OCI-LY1 (cell line): ENCODE results near the gene CACFD1.

ENCODE experiments used
- H2AFZ ChIP-seq: fragments of 200-600 bp; sonication (generic), shearing (Covaris generic); 2 replicates; pipeline ENCODE4 v1.6.0; 2014; ENCODE audit warnings: antibody characterized with exemption, mild to moderate bottlenecking, low read length
- H3F3A ChIP-seq: fragments of 200-600 bp; sonication (generic), shearing (Covaris generic); 2 replicates; pipeline ENCODE4 v1.6.0; 2014; ENCODE audit warnings: mild to moderate bottlenecking, antibody characterized with exemption, low read length, moderate library complexity; ENCODE audit not compliant: insufficient read depth
- H3K27ac ChIP-seq: fragments of 200-600 bp; sonication (generic); 2 replicates; pipeline ENCODE4 v1.5.1; 2014; ENCODE audit warnings: low read length, mixed run types, mild to moderate bottlenecking, low read depth; ENCODE audit not compliant: poor library complexity, severe bottlenecking
- H3K27me3 ChIP-seq: fragments of 200-600 bp; sonication (generic); 2 replicates; pipeline ENCODE4 v1.6.0; 2014; ENCODE audit warnings: antibody characterized with exemption, mild to moderate bottlenecking, low read length, moderate library complexity; ENCODE audit not compliant: insufficient read depth
- H3K36me3 ChIP-seq: fragments of 200-600 bp; sonication (generic); 2 replicates; pipeline ENCODE4 v1.6.1; 2014; ENCODE audit warnings: mild to moderate bottlenecking, antibody characterized with exemption, low read length, moderate library complexity, mixed read lengths; ENCODE audit not compliant: insufficient read depth
- H3K4me1 ChIP-seq: fragments of 200-600 bp; sonication (generic); 2 replicates; pipeline ENCODE4 v1.5.1; 2014; ENCODE audit warnings: mild to moderate bottlenecking, low read length, moderate library complexity; ENCODE audit not compliant: insufficient read depth, severe bottlenecking
- H3K4me2 ChIP-seq: fragments of 200-600 bp; sonication (generic), shearing (Covaris generic); 2 replicates; pipeline ENCODE4 v1.6.1; 2014; ENCODE audit warnings: low read length
- H3K4me3 ChIP-seq: fragments of 200-600 bp; sonication (generic); 2 replicates; pipeline ENCODE4 v1.5.1; 2014; ENCODE audit warnings: low read length, low read depth, mild to moderate bottlenecking, mixed read lengths; ENCODE audit not compliant: poor library complexity, severe bottlenecking
- H3K79me2 ChIP-seq: fragments of 200-600 bp; shearing (Covaris generic); 2 replicates; pipeline ENCODE4 v1.6.1; 2016; ENCODE audit warnings: mixed run types, low read length, mixed read lengths; ENCODE audit not compliant: insufficient read depth
- H3K9ac ChIP-seq: fragments of 200-600 bp; sonication (generic), shearing (Covaris generic); 2 replicates; pipeline ENCODE4 v1.6.1; 2014; ENCODE audit warnings: mild to moderate bottlenecking, low read length, mixed read lengths
- H3K9me2 ChIP-seq: fragments of 200-600 bp; sonication (generic), shearing (Covaris generic); 2 replicates; pipeline ENCODE4 v1.6.1; 2014; ENCODE audit warnings: low read depth, mild to moderate bottlenecking, low read length, mixed read lengths
- H3K9me3 ChIP-seq: fragments of 200-600 bp; shearing (Covaris generic); 2 replicates; pipeline ENCODE4 v1.6.1; 2014; ENCODE audit warnings: low read length, mixed read lengths
- H4K20me1 ChIP-seq: fragments of 200-600 bp; sonication (generic), shearing (Covaris generic); 2 replicates; pipeline ENCODE4 v1.6.0; 2016; ENCODE audit warnings: mild to moderate bottlenecking, low read length; ENCODE audit not compliant: insufficient read depth
- EZH2 ChIP-seq: fragments of 200-600 bp; sonication (generic), shearing (Covaris generic); IDR thresholded peaks from 2 replicates; pipeline ENCODE4 v1.8.0; 2017; ENCODE audit warnings: borderline replicate concordance, mixed run types, mild to moderate bottlenecking, antibody characterized with exemption, low read length, moderate library complexity, mixed read lengths
- TF ChIP-seq, protein P1 (sequence below): fragments of 200-600 bp; sonication (generic), shearing (Covaris generic); IDR thresholded peaks from 2 replicates; pipeline ENCODE4 v1.5.1; 2017; ENCODE audit warnings: mild to moderate bottlenecking, antibody characterized with exemption, low read length, moderate library complexity, mixed read lengths

Gene CACFD1

DNA sequence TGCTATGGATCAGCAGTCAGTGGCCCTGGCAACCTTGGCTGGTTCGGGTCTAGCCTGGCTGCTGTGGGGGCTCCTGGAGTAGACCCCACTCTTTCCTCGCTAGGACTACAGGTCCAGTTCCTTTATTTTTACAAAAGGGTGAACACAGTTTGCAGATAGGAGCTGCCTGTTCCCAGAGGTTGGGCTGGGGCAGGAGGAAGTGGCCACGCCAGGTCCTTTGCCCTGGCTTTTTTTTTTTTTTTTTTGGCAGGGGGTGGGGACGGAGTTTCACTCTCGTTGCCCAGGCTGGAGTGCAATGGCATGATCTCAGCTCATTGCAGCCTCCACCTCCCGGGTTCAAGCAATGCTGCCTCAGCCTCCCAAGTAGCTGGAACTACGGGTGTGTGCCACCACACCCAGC, 11.2 kb downstream of the CACFD1 start:
- H3K9ac ChIP-seq, result no peak overlapping the region
- no peaks in the 10 kb centered on the region for H3K9me3 ChIP-seq
- no peaks in the 10 kb centered on the region; the same call in 1 of the 2 replicates for H3K27me3 ChIP-seq
- H3K4me3 ChIP-seq, result no peak overlapping the region
- TF ChIP-seq, protein P1, sequence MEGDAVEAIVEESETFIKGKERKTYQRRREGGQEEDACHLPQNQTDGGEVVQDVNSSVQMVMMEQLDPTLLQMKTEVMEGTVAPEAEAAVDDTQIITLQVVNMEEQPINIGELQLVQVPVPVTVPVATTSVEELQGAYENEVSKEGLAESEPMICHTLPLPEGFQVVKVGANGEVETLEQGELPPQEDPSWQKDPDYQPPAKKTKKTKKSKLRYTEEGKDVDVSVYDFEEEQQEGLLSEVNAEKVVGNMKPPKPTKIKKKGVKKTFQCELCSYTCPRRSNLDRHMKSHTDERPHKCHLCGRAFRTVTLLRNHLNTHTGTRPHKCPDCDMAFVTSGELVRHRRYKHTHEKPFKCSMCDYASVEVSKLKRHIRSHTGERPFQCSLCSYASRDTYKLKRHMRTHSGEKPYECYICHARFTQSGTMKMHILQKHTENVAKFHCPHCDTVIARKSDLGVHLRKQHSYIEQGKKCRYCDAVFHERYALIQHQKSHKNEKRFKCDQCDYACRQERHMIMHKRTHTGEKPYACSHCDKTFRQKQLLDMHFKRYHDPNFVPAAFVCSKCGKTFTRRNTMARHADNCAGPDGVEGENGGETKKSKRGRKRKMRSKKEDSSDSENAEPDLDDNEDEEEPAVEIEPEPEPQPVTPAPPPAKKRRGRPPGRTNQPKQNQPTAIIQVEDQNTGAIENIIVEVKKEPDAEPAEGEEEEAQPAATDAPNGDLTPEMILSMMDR, result no peak
- TF ChIP-seq EZH2, result no peak
- no peaks in the 10 kb centered on the region for H3F3A ChIP-seq
- no peaks in the 10 kb centered on the region for H3K4me1 ChIP-seq
- no peak overlapping the region for H3K27ac ChIP-seq
- no peaks in the 10 kb centered on the region for H3K9me2 ChIP-seq
- no peak overlapping the region for H3K4me2 ChIP-seq
- H4K20me1 ChIP-seq, result no peaks in the 10 kb centered on the region
- peaks cover 25% of the 10 kb centered on the region for H3K36me3 ChIP-seq
- no peaks in the 10 kb centered on the region for H3K79me2 ChIP-seq
- no peak overlapping the region for H2AFZ ChIP-seq

DNA sequence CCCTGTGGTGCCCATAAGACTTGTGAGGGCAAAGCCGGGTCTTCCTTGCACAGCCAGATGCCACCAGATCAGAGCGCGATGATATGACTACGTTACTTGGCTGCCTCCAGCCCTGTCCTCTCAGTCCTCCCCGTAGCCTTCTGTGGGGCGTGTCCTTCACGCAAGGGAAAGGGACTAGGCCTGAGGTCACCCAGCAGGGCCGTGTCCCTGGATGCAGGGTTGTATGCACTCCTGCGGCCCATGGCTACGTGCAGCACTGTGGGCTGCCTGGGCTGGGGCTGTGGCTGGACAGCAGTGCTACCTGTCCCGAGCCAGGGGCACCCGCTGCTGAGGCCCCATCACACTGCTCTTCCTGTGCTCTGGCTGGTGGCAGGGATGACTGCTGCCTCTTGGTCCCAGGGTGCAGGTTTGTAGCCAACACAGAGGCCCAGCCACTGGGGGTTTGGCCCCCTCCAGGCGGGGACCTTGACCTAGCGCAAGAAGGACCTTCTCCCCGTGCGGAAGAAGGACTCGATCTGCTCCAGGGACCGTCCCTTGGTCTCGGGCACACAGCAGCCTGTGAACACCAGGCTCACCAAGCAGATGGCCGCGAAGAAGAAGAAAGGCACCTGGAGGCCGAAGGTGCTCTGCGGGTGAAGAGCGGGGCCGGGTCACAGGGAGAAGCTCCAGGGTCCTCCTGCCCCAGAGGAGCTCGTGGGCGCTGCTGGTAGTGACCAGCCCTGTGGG, 11.9 kb downstream of the CACFD1 start:
- Histone ChIP-seq H3F3A (no peaks in the 10 kb centered on the region), H3K9me3 (no peaks in the 10 kb centered on the region), H4K20me1 (no peaks in the 10 kb centered on the region), H3K79me2 (no peaks in the 10 kb centered on the region), H3K9me2 (no peaks in the 10 kb centered on the region), H3K4me3 (no peak overlapping the region), H3K27me3 (no peaks in the 10 kb centered on the region; the same call in 1 of the 2 replicates), H3K4me1 (no peaks in the 10 kb centered on the region), H2AFZ (no peak overlapping the region), H3K9ac (no peak overlapping the region), H3K36me3 (peaks cover 25% of the 10 kb centered on the region), H3K27ac (no peak overlapping the region), H3K4me2 (no peak overlapping the region)
- TF ChIP-seq, protein P1, result no peak
- no peak for TF ChIP-seq EZH2

DNA sequence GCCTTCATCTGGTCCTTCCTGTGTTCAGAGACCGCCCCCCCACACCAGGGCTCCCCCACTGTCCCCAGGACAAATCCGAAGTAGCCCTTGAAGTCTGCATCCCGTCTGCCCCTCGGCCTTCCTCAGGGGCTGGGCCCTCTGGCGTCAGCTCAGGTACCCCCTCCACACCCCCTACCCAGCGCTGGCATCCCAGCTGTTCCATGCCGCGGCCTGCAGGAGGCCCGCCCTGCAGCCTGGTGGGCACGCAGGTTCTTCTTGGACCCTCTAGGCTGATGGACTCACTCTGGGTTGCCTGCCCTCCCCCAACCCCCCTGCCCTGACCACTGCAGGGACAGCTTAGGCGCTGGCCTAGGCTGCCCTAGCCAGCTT, 12.5 kb downstream of the CACFD1 start:
- no peaks in the 10 kb centered on the region for H3F3A ChIP-seq
- H3K4me3 ChIP-seq, result no peak overlapping the region
- H4K20me1 ChIP-seq, result no peaks in the 10 kb centered on the region
- no peaks in the 10 kb centered on the region for H3K9me3 ChIP-seq
- no peak overlapping the region for H3K9ac ChIP-seq
- no peak overlapping the region for H3K27ac ChIP-seq
- H3K9me2 ChIP-seq, result no peaks in the 10 kb centered on the region
- TF ChIP-seq, protein P1, result no peak
- TF ChIP-seq EZH2, result no peak
- no peaks in the 10 kb centered on the region for H3K4me1 ChIP-seq
- no peak overlapping the region for H2AFZ ChIP-seq
- H3K36me3 ChIP-seq, result peaks cover 25% of the 10 kb centered on the region
- no peak overlapping the region for H3K4me2 ChIP-seq
- H3K79me2 ChIP-seq, result no peaks in the 10 kb centered on the region
- no peaks in the 10 kb centered on the region; the same call in 1 of the 2 replicates for H3K27me3 ChIP-seq
